Fibroblast of skin of abdomen (primary cell): ENCODE data around the gene ELMO1.

Source experiments
- DNase-seq: peaks from one replicate; pipeline ENCODE4 v3.0.0-alpha.2; 2013

Gene ELMO1

GRCh38 chr7:36937754-36938563 lies 510.7 kb downstream of the ELMO1 start:
- no peak for DNase-seq

GRCh38 chr7:36931892-36932291 lies 516.8 kb downstream of the ELMO1 start:
- no peak for DNase-seq

GRCh38 chr7:36929791-36930190 lies 518.9 kb downstream of the ELMO1 start:
- peak; percentile 1 for DNase-seq

- no peak for DNase-seq
Observed at GRCh38 chr7:36928718-36929117, 519.9 kb downstream of the ELMO1 start.

GRCh38 chr7:36928311-36928710 lies 520.4 kb downstream of the ELMO1 start:
- no peak for DNase-seq

- no peak for DNase-seq
Observed at GRCh38 chr7:36925691-36926090, 523.0 kb downstream of the ELMO1 start.

GRCh38 chr7:36925207-36925606 lies 523.5 kb downstream of the ELMO1 start:
- DNase-seq: no peak

GRCh38 chr7:36923943-36924436 lies 524.7 kb downstream of the ELMO1 start:
- no peak for DNase-seq

GRCh38 chr7:36923185-36923584 lies 525.5 kb downstream of the ELMO1 start:
- no peak for DNase-seq

- DNase-seq: no peak
Observed at GRCh38 chr7:36920433-36920832, 528.2 kb downstream of the ELMO1 start.

GRCh38 chr7:36919738-36920137 lies 528.9 kb downstream of the ELMO1 start:
- DNase-seq: no peak

- no peak for DNase-seq
Observed at GRCh38 chr7:36918591-36918990, 530.1 kb downstream of the ELMO1 start.

GRCh38 chr7:36916619-36917018 lies 532.0 kb downstream of the ELMO1 start:
- no peak for DNase-seq

- no peak for DNase-seq
Observed at GRCh38 chr7:36916116-36916515, 532.5 kb downstream of the ELMO1 start.

GRCh38 chr7:36911788-36912187 lies 536.9 kb downstream of the ELMO1 start:
- DNase-seq: no peak

- no peak for DNase-seq
Observed at GRCh38 chr7:36910859-36911258, 537.8 kb downstream of the ELMO1 start.

- no peak for DNase-seq
Observed at GRCh38 chr7:36910401-36910800, 538.3 kb downstream of the ELMO1 start.

- DNase-seq: no peak
Observed at GRCh38 chr7:36906956-36907635, 541.6 kb downstream of the ELMO1 start.

- DNase-seq: no peak
Observed at GRCh38 chr7:36906448-36906847, 542.2 kb downstream of the ELMO1 start.

GRCh38 chr7:36905841-36906240 lies 542.8 kb downstream of the ELMO1 start:
- DNase-seq: no peak

GRCh38 chr7:36904802-36905201 lies 543.9 kb downstream of the ELMO1 start:
- DNase-seq: no peak

GRCh38 chr7:36904101-36904500 lies 544.6 kb downstream of the ELMO1 start:
- DNase-seq: no peak

- no peak for DNase-seq
Observed at GRCh38 chr7:36900988-36901710, 547.5 kb downstream of the ELMO1 start.
